GM12878 (cell line): ENCODE results near the gene MGLL. TPM values are rescaled to one million over a fixed set of nuclear protein-coding genes. Genes with fewer than 3 reads are reported as not detected.
A peak's percentile ranks its signal among the peaks of the same experiment; 100 is the strongest.

Experiments used
- BMI1 ChIP-seq: fragments of 450-650 bp; IDR thresholded peaks from 2 replicates; pipeline ENCODE4 v1.6.1; 2016; ENCODE audit warnings: mild to moderate bottlenecking, moderate library complexity, borderline replicate concordance
- DPF2 ChIP-seq: fragments of 450-650 bp; IDR thresholded peaks from 2 replicates; pipeline ENCODE4 v1.6.1; 2017; ENCODE audit warnings: mild to moderate bottlenecking
- EED ChIP-seq: sonication (generic); IDR thresholded peaks from 2 replicates; pipeline ENCODE4 v1.6.1; 2016; ENCODE audit warnings: antibody characterized with exemption, low read depth
- JUNB ChIP-seq: IDR thresholded peaks from 2 replicates; pipeline ENCODE4 v1.6.1; 2016; ENCODE audit warnings: antibody characterized with exemption, mild to moderate bottlenecking
- NKRF ChIP-seq: fragments of 450-650 bp; conservative IDR thresholded peaks from 2 replicates; pipeline ENCODE4 v1.6.1; 2017; ENCODE audit warnings: mild to moderate bottlenecking, moderate library complexity
- PBX3 ChIP-seq: IDR thresholded peaks from 2 replicates; pipeline ENCODE4 v1.6.1; 2011; ENCODE audit warnings: mild to moderate bottlenecking, low read depth, low read length, moderate library complexity; ENCODE audit not compliant: insufficient replicate concordance
- POU2F2 ChIP-seq: IDR thresholded peaks from 3 replicates; pipeline ENCODE4 v1.6.1; 2011; ENCODE audit warnings: low read depth, mild to moderate bottlenecking, low read length, borderline replicate concordance
- RBBP5 ChIP-seq: fragments of 200-600 bp; sonication (generic); conservative IDR thresholded peaks from 2 replicates; pipeline ENCODE4 v1.6.1; 2016
- RELA ChIP-seq: fragments of 450-650 bp; IDR thresholded peaks from 2 replicates; pipeline ENCODE4 v1.8.0; 2014; ENCODE audit warnings: borderline replicate concordance; ENCODE audit not compliant: partially characterized antibody
- RFX5 ChIP-seq: IDR thresholded peaks from 2 replicates; pipeline ENCODE4 v1.6.1; 2011; ENCODE audit warnings: low read depth, low read length, improper control_type of control experiment
- SKIL ChIP-seq: fragments of 450-650 bp; IDR thresholded peaks from 2 replicates; pipeline ENCODE4 v1.6.1; 2017; ENCODE audit warnings: mild to moderate bottlenecking, low read depth, inconsistent platforms; ENCODE audit not compliant: poor library complexity, severe bottlenecking
- SP1 ChIP-seq: IDR thresholded peaks from one replicate; pipeline ENCODE4 v1.6.1; 2011; ENCODE audit warnings: low read depth, low read length
- SPI1 ChIP-seq: IDR thresholded peaks from 2 replicates; pipeline ENCODE4 v1.6.1; 2011; ENCODE audit warnings: low read depth, mild to moderate bottlenecking, low read length, moderate library complexity, borderline replicate concordance; ENCODE audit not compliant: insufficient read depth
- SREBF1 ChIP-seq: IDR thresholded peaks from 2 replicates; pipeline ENCODE4 v1.6.1; 2012; ENCODE audit warnings: mild to moderate bottlenecking, low read length
- TCF3 ChIP-seq: IDR thresholded peaks from 2 replicates; pipeline ENCODE4 v1.6.1; 2012; ENCODE audit warnings: low read depth, mild to moderate bottlenecking, low read length, borderline replicate concordance; ENCODE audit not compliant: insufficient read depth
- YY1 ChIP-seq: IDR thresholded peaks from 2 replicates; pipeline ENCODE4 v1.6.1; 2011; ENCODE audit warnings: low read depth, mild to moderate bottlenecking, low read length
- ZSCAN29 ChIP-seq: fragments of 450-650 bp; IDR thresholded peaks from 2 replicates; pipeline ENCODE4 v1.6.1; 2017; ENCODE audit warnings: mild to moderate bottlenecking, moderate library complexity
- ZZZ3 ChIP-seq: IDR thresholded peaks from 2 replicates; pipeline ENCODE4 v1.6.1; 2011; ENCODE audit warnings: low read depth; ENCODE audit not compliant: control insufficient read depth, insufficient read length
- polyA plus RNA-seq, 11 experiments: library from polyadenylated mRNA; depleted of rRNA in 4 of 11; unstranded in 6 of 11; stranded (reverse) in 5 of 11; fragments of >200 nt; fragmentation: Nextera tagmentation in 4 of 11; fragmentation: Illumina TruSeq in 1 of 11; extraction: Ambion mirVana in 4 of 11; extraction: Trizol in 1 of 11; gene quantifications; 1 replicate in 1 of 11; 2 replicates in 10 of 11; pipeline versions ENCODE4 v1.2.1 to v1.2.3, GENCODE V29; 2011 to 2016; ENCODE audit warnings: inconsistent platforms in 2 of 11, missing spikeins in 2 of 11, low read depth in 1 of 11
- total RNA-seq, 4 experiments: library from RNA; depleted of rRNA in 3 of 4; stranded (reverse); fragments of >200 nt in 3 of 4; fragmentation: Illumina TruSeq in 1 of 4; extraction: Trizol in 1 of 4; gene quantifications; 2 replicates each; pipeline versions ENCODE4 v1.2.1 to v1.2.3, GENCODE V29; 2013 to 2021
- TF ChIP-seq, protein P1 (sequence below): fragments of 450-650 bp; formaldehyde crosslinking; IDR thresholded peaks from 2 replicates; pipeline ENCODE4 v1.4.0; 2022; ENCODE audit warnings: mild to moderate bottlenecking, moderate library complexity
- TF ChIP-seq, protein P2 (sequence below): fragments of 450-650 bp; IDR thresholded peaks from 2 replicates; pipeline ENCODE4 v1.6.1; 2016; ENCODE audit warnings: mild to moderate bottlenecking

MGLL gene
- total and polyA plus RNA-seq, 10 of the 15 experiments (the other 5 are each of a cell fraction or from before 2014, with no cell fraction given), result 44.9 to 177 (median 72.9) TPM

DNA sequence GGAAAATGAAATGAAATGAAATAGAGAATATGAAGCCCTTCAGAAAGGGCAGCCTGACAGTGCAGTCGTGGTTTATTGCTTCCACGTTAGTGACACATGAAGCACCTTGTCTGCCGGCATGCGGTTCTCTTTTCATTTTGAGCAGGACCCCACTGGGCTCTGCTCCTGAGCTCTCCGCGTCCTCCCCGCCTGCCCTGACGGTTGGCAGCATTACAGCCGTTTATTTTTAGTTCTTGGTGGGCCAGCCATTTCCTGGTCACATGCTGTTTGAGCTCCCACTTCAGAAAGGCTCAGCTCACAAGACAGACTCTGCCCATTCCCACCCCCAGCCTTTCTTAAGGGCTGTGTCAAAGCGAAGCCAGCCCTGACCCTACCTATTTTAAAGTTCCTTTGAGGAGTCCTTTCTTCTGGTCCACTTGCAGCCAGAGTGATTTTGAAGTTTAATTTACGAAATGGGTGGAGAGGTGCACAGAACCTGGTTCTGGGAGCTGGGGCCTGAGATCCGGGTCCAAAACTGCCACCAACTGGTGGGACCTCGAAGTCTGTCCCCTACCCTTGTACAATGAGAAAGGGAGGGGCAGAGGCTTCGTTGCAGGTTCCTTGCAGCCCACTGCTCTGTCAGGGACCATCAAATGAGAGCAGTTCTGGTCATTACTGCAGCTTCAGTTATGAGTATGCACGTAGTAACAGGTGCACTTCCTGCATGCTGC, 60.1 kb downstream of the MGLL start (continued):
- TF ChIP-seq POU2F2, result peak; percentile 41; the same call in 1 of the 3 replicates
- TF ChIP-seq BMI1, result no peak
- no peak for TF ChIP-seq SREBF1
- TF ChIP-seq, protein P1, sequence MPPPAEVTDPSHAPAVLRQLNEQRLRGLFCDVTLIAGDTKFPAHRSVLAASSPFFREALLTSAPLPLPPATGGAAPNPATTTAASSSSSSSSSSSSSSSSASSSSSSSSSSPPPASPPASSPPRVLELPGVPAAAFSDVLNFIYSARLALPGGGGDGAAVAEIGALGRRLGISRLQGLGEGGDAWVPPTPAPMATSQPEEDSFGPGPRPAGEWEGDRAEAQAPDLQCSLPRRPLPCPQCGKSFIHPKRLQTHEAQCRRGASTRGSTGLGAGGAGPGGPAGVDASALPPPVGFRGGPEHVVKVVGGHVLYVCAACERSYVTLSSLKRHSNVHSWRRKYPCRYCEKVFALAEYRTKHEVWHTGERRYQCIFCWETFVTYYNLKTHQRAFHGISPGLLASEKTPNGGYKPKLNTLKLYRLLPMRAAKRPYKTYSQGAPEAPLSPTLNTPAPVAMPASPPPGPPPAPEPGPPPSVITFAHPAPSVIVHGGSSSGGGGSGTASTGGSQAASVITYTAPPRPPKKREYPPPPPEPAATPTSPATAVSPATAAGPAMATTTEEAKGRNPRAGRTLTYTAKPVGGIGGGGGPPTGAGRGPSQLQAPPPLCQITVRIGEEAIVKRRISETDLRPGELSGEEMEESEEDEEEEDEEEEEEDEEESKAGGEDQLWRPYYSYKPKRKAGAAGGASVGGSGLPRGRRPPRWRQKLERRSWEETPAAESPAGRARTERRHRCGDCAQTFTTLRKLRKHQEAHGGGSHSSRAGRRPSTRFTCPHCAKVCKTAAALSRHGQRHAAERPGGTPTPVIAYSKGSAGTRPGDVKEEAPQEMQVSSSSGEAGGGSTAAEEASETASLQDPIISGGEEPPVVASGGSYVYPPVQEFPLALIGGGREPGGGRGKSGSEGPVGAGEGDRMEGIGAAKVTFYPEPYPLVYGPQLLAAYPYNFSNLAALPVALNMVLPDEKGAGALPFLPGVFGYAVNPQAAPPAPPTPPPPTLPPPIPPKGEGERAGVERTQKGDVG, result no peak
- TF ChIP-seq ZSCAN29, result no peak
- TF ChIP-seq SKIL, result no peak
- TF ChIP-seq PBX3, result no peak
- TF ChIP-seq JUNB, result peak; percentile 91
- no peak for TF ChIP-seq RELA
- no peak for TF ChIP-seq NKRF
- no peak for TF ChIP-seq SP1
- TF ChIP-seq EED, result peak; percentile 45; the same call in 1 of the 2 replicates
- peak; percentile 42; the same call in 1 of the 2 replicates for TF ChIP-seq SPI1
- TF ChIP-seq RFX5, result no peak
- peak; percentile 10; the same call in 1 of the 2 replicates for TF ChIP-seq YY1
- TF ChIP-seq TCF3, result peak; percentile 85; the same call in 1 of the 2 replicates
- TF ChIP-seq, protein P2, sequence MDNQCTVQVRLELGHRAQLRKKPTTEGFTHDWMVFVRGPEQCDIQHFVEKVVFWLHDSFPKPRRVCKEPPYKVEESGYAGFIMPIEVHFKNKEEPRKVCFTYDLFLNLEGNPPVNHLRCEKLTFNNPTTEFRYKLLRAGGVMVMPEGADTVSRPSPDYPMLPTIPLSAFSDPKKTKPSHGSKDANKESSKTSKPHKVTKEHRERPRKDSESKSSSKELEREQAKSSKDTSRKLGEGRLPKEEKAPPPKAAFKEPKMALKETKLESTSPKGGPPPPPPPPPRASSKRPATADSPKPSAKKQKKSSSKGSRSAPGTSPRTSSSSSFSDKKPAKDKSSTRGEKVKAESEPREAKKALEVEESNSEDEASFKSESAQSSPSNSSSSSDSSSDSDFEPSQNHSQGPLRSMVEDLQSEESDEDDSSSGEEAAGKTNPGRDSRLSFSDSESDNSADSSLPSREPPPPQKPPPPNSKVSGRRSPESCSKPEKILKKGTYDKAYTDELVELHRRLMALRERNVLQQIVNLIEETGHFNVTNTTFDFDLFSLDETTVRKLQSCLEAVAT, result no peak
- TF ChIP-seq ZZZ3, result no peak
- TF ChIP-seq DPF2, result peak; percentile 58
- no peak for TF ChIP-seq RBBP5
